Upper lobe of left lung (tissue), 6 donors: ENCODE data around the gene POU2F2. TPM values are rescaled to one million over a fixed set of nuclear protein-coding genes. Genes with fewer than 3 reads are reported as not detected.

ENCODE experiments used
- ATAC-seq, 2 donors: fragments of 200-7000 bp; cut with Tn5 transposase; one replicate each; pipeline ENCODE4 v1.9.1; 2022; ENCODE audit warnings: mild to moderate bottlenecking in 2 of 2, moderate library complexity in 2 of 2; ENCODE audit not compliant: low FRiP score in 2 of 2
- DNase-seq, 2 donors: peaks; one replicate each; pipeline ENCODE4 v3.0.0-alpha.2; 2019 to 2020
- H3K27ac ChIP-seq, 4 donors: fragments of 200-600 bp; sonication (generic); one replicate each; pipeline ENCODE4 v1.5.1; 2016 to 2019
- H3K27me3 ChIP-seq, 4 donors: fragments of 200-600 bp; sonication (generic); one replicate each; pipeline ENCODE4 v1.5.1; 2017 to 2019
- H3K36me3 ChIP-seq, 4 donors: fragments of 200-600 bp; sonication (generic); one replicate each; pipeline ENCODE4 v1.5.1; 2016 to 2019
- H3K4me1 ChIP-seq, 4 donors: fragments of 200-600 bp; sonication (generic); one replicate each; pipeline ENCODE4 v1.5.1; 2018 to 2019
- H3K4me3 ChIP-seq, 4 donors: fragments of 200-600 bp; sonication (generic); one replicate each; pipeline ENCODE4 v1.5.1; 2017 to 2019; ENCODE audit warnings: mild to moderate bottlenecking in 2 of 4, moderate library complexity in 1 of 4
- H3K9me3 ChIP-seq, 4 donors: fragments of 200-600 bp; sonication (generic); one replicate each; pipeline ENCODE4 v1.5.1; 2018 to 2019
- CTCF ChIP-seq, 6 experiments: fragments of 450-650 bp in 4 of 6; fragments of 200-600 bp in 2 of 6; sonication (generic) in 2 of 6; IDR thresholded peaks; one replicate each; pipeline ENCODE4 v1.5.1; 2016 to 2019; ENCODE audit warnings: antibody characterized with exemption in 6 of 6
- EP300 ChIP-seq, 4 donors: sonication (generic); formaldehyde crosslinking; IDR thresholded peaks; one replicate each; pipeline ENCODE4 v1.5.1; 2017; ENCODE audit warnings: antibody characterized with exemption in 4 of 4, control low read depth in 2 of 4
- POLR2A ChIP-seq, 4 donors: fragments of 450-650 bp; IDR thresholded peaks; one replicate each; pipeline ENCODE4 v1.5.1; 2016 to 2017; ENCODE audit warnings: antibody characterized with exemption in 4 of 4, mild to moderate bottlenecking in 2 of 4
- POLR2AphosphoS5 ChIP-seq, 2 donors: sonication (generic); formaldehyde crosslinking; IDR thresholded peaks; one replicate each; pipeline ENCODE4 v1.5.1; 2017; ENCODE audit warnings: antibody characterized with exemption in 2 of 2
- WGBS, 2 donors: methylation state at CpG; one replicate each; pipeline ENCODE4 v1.1.5; 2017 to 2018; 5-methylcytosine and 5-hydroxymethylcytosine counted together
- small RNA-seq, 4 donors: library from RNA; depleted of rRNA; stranded (forward); fragments of <200 nt; gene quantifications; one replicate each; pipeline ENCODE3, GENCODE V24; 2016
- total RNA-seq, 6 donors: library from RNA; depleted of rRNA in 4 of 6; stranded (reverse); fragments of >200 nt in 4 of 6; gene quantifications; one replicate each; pipeline versions ENCODE4 v1.1.0 to v1.2.1, GENCODE V29; 2016 to 2021
- donor health status: DM: no; HTN: no; CAD: no; lungs with moderate emphysema.
- donor health status: DM: no; HTN: yes; CAD: no; lungs with severe emphysema.

POU2F2 gene
- total RNA-seq, 6 donors from 2014 or later: 1.3 to 12.0 (median 5.0) TPM

DNA sequence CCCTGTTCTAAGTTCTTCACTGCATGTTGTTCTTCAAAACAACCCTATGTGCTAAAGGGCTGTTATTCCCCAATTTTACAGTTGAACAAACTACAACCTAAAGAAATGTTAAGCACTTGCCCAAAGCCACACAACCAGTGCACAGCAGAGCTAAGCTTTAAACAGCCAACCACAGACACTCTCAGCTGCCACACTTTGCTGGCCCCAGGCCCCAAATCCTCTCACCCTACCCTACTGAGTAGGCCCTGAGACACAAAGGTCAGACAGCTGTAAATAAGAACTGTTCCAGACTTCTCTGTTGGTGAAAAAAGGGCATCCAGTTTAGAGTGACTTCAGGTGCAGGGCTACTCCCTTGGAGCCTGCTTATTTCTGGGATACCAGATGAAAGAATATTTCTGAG is 92.2 kb downstream of the POU2F2 start:
- TF ChIP-seq POLR2AphosphoS5 (IDR thresholded peaks at IDR 0.05) (no peak), POLR2A (IDR thresholded peaks at IDR 0.05) (no peak), CTCF (IDR thresholded peaks at IDR 0.05) (no peak), EP300 (IDR thresholded peaks at IDR 0.05) (no peak)
- Histone ChIP-seq H3K4me1 (no peaks in the 10 kb centered on the region), H3K9me3 (no peaks in the 10 kb centered on the region), H3K4me3 (no peak overlapping the region), H3K27ac (no peak overlapping the region), H3K36me3 (no peaks in the 10 kb centered on the region), H3K27me3 (no peaks in the 10 kb centered on the region)
- no peak for ATAC-seq
- DNase-seq: no peak

DNA sequence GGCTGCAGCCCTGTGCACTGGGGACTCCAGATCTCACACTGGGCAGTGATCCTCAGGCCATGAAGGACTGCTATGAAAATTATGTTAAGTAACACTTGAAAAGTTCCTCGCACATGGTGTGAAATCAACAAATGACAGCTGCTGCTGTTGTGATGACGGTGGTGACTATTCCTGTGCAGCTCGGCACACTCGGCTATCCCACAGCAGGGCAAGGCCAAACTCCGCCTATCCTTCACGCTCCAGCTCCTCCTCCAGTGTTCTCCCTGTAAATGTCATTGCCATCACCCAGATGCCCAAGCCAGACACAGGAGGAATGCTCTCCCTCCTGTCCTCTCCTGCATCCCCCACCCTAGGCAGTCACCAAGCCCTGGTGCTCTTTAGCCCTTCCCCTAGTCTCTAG is 93.6 kb downstream of the POU2F2 start:
- Histone ChIP-seq H3K27me3 (no peaks in the 10 kb centered on the region), H3K4me1 (peaks cover 0 to 5% (median 0%) of the 10 kb centered on the region in 4 donors), H3K4me3 (no peak overlapping the region), H3K9me3 (no peaks in the 10 kb centered on the region), H3K36me3 (no peaks in the 10 kb centered on the region), H3K27ac (no peak overlapping the region)
- DNase-seq: no peak
- no peak for TF ChIP-seq POLR2A (IDR thresholded peaks at IDR 0.05)
- no peak for TF ChIP-seq POLR2AphosphoS5 (IDR thresholded peaks at IDR 0.05)
- TF ChIP-seq CTCF (IDR thresholded peaks at IDR 0.05): no peak
- no peak for TF ChIP-seq EP300 (IDR thresholded peaks at IDR 0.05)
- no peak for ATAC-seq
- WGBS, 2 donors: 70 to 92% methylated on average over 6 of the region's 6 CpGs

DNA sequence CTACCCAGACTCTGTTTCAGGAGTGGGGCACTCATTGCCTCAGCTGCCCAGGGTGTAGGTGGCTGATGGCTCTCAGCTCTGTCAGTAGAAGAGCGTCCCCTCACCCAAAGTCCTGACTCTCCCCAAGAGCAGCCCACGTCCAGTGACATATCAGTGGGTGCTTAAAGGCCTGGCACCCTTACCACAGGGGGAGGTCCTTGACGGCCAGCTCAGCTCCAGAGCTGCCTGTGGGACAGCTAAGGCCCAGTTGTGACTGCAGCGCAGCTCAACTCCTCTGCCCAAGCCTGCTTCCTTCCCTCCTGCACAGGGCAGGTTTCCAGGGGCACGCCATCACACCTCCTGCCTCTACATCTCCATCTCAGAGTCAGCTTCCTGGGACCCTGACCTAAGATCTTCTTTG is 94.6 kb downstream of the POU2F2 start:
- Histone ChIP-seq H3K27ac (no peak overlapping the region), H3K36me3 (no peaks in the 10 kb centered on the region), H3K9me3 (no peaks in the 10 kb centered on the region), H3K4me3 (no peak overlapping the region), H3K27me3 (no peaks in the 10 kb centered on the region), H3K4me1 (peaks cover 0 to 5% (median 0%) of the 10 kb centered on the region in 4 donors)
- 81 to 85% methylated on average over 5 of the region's 5 CpGs for WGBS, 2 donors
- no peak for ATAC-seq
- no peak for TF ChIP-seq POLR2A (IDR thresholded peaks at IDR 0.05)
- TF ChIP-seq CTCF (IDR thresholded peaks at IDR 0.05): no peak
- TF ChIP-seq EP300 (IDR thresholded peaks at IDR 0.05): no peak
- TF ChIP-seq POLR2AphosphoS5 (IDR thresholded peaks at IDR 0.05): no peak
- DNase-seq: no peak

Small RNAs within 50 kb of the gene (small RNA-seq; reads per million reads assigned to genes)
- 0 reads per million in 4 donors for gene MIR4323

Other genes starting within 250 kb of the POU2F2 start
- 100 to 1,000 TPM; 115 to 731 (median 233) TPM for gene ARHGEF1, start 249.3 kb downstream of the POU2F2 start, total RNA-seq
- gene ERFL, start 204.0 kb downstream of the POU2F2 start, total RNA-seq: 1 to 10 TPM in 2 of 6 donors, under 1 TPM in 3, not detected in 1; 0.20 to 6.3 (median 0.49) TPM
- gene RABAC1, start 173.1 kb downstream of the POU2F2 start, total RNA-seq: 100 to 1,000 TPM in 5 of 6 donors, 10 to 100 TPM in 1; 59.7 to 222 (median 163) TPM
- gene ATP1A3, start 138.2 kb downstream of the POU2F2 start, total RNA-seq: under 1 TPM in 4 of 6 donors, not detected in 2; under 0.01 to 0.51 (median 0.15) TPM
- gene GRIK5, start 62.2 kb downstream of the POU2F2 start, total RNA-seq: 1 to 10 TPM in 2 of 6 donors, under 1 TPM in 3, not detected in 1; 0.15 to 2.7 (median 0.54) TPM
- 10 to 100 TPM in 4 of 6 donors, 1 to 10 TPM in 2; 9.2 to 26.4 (median 13.3) TPM for gene ZNF574, start 56.3 kb downstream of the POU2F2 start, total RNA-seq
- gene DEDD2, start 85.2 kb upstream of the POU2F2 start, total RNA-seq: 100 to 1,000 TPM in 1 of 6 donors, 10 to 100 TPM in 5; 38.6 to 154 (median 51.2) TPM
- gene ZNF526, start 87.9 kb upstream of the POU2F2 start, total RNA-seq: 10 to 100 TPM in 4 of 6 donors, 1 to 10 TPM in 2; 7.9 to 13.8 (median 11.4) TPM
- 10 to 100 TPM; 33.2 to 46.9 (median 39.1) TPM for gene GSK3A, start 110.2 kb upstream of the POU2F2 start, total RNA-seq
- gene ERF, start 122.7 kb upstream of the POU2F2 start, total RNA-seq: 10 to 100 TPM; 13.6 to 59.4 (median 32.5) TPM
- gene CIC, start 136.8 kb upstream of the POU2F2 start, total RNA-seq: 100 to 1,000 TPM in 1 of 6 donors, 10 to 100 TPM in 5; 52.6 to 170 (median 77.7) TPM
- 1 to 10 TPM in 1 of 6 donors, under 1 TPM in 2, not detected in 3; 0.40 to 1.4 (median 0.61) TPM for gene PRR19, start 169.7 kb upstream of the POU2F2 start, total RNA-seq
- gene PAFAH1B3, start 170.2 kb upstream of the POU2F2 start, total RNA-seq: 10 to 100 TPM; 13.6 to 21.2 (median 18.8) TPM
- gene TMEM145, start 180.9 kb upstream of the POU2F2 start, total RNA-seq: under 1 TPM in 3 of 6 donors, not detected in 3; 0.34 to 0.79 (median 0.49) TPM
- gene MEGF8, start 193.2 kb upstream of the POU2F2 start, total RNA-seq: 10 to 100 TPM; 13.7 to 30.7 (median 17.8) TPM